Endothelial cell of umbilical vein (primary cell): Measurements from ENCODE around the gene DRC7. TPM values are rescaled to one million over a fixed set of nuclear protein-coding genes. Genes with fewer than 3 reads are reported as not detected.

Experiments
- Bru-seq: library from RNA; stranded (reverse); fragments of 400-500 nt; gene quantifications from one replicate; lab custom pipeline; 2021; lab: Mats Ljungman, UMichigan
- BruChase-seq, 2 experiments: library from RNA; stranded (reverse); fragments of 400-500 nt; gene quantifications; one replicate each; lab custom pipeline; 2021; lab: Mats Ljungman, UMichigan
- BruUV-seq: library from RNA; stranded (reverse); fragments of 400-500 nt; replicated peaks from 2 replicates; lab custom pipeline; 2021; lab: Mats Ljungman, UMichigan
- CTCF ChIA-PET: fragments of 300-600, 350-600 bp; sonication (Branson Sonifier 250); formaldehyde crosslinking; loops from one replicate; lab custom pipeline; 2021; ENCODE audit warnings: antibody characterized with exemption, inconsistent platforms; lab: Charles Lee
- POLR2A ChIA-PET: fragments of 300-600, 350-600 bp; sonication (Branson Sonifier 250); formaldehyde crosslinking; loops from one replicate; lab custom pipeline; 2021; ENCODE audit warnings: antibody characterized with exemption, inconsistent platforms; lab: Charles Lee
- DNase-seq: peaks from one replicate; pipeline ENCODE4 v3.0.0-alpha.2; 2011; ENCODE audit warnings: low read depth, low spot score
- FAIRE-seq: peaks from 2 replicates; lab custom pipeline; 2011; peaks lifted over from hg19 to GRCh38; lab: Jason Lieb, UNC
- H2AFZ ChIP-seq: 2 replicates; pipeline ENCODE4 v1.6.0; 2012; ENCODE audit warnings: low read depth, low read length, control low read depth, inconsistent platforms
- H3K27ac ChIP-seq: 2 replicates; pipeline ENCODE4 v1.5.1; 2011; ENCODE audit warnings: low read depth, mild to moderate bottlenecking, control low read depth, low read length, moderate library complexity; ENCODE audit not compliant: insufficient read depth
- H3K27me3 ChIP-seq, 2 experiments: 2 replicates each; pipeline versions ENCODE4 v1.6.0 to v1.6.1; 2011; ENCODE audit warnings: low read length in 2 of 2, mixed read lengths in 1 of 2; ENCODE audit not compliant: control insufficient read depth in 2 of 2, insufficient read depth in 2 of 2
- H3K36me3 ChIP-seq, 2 experiments: 2 replicates in 1 of 2; 3 replicates in 1 of 2; pipeline ENCODE4 v1.5.1; 2011; ENCODE audit warnings: low read length in 2 of 2, mild to moderate bottlenecking in 1 of 2, moderate library complexity in 1 of 2; ENCODE audit not compliant: control insufficient read depth in 2 of 2, insufficient read depth in 2 of 2; ENCODE audit errors: extremely low read depth in 1 of 2
- H3K4me1 ChIP-seq: 3 replicates; pipeline ENCODE4 v1.5.1; 2011; ENCODE audit warnings: mild to moderate bottlenecking, low read length; ENCODE audit not compliant: control insufficient read depth, insufficient read depth; ENCODE audit errors: extremely low read depth
- H3K4me2 ChIP-seq: 2 replicates; pipeline ENCODE4 v1.6.1; 2011; ENCODE audit warnings: low read length, control low read depth, mixed read lengths; ENCODE audit not compliant: insufficient read depth
- H3K4me3 ChIP-seq, 3 experiments: fragments of 200-600 bp in 1 of 3; sonication (generic), shearing (Covaris generic) in 1 of 3; replicated peaks in 1 of 3; 2 replicates each; pipeline ENCODE4 v1.5.1; 2011 to 2016; ENCODE audit warnings: control low read depth in 3 of 3, low read length in 3 of 3, mild to moderate bottlenecking in 2 of 3, inconsistent platforms in 1 of 3, low read depth in 1 of 3, moderate library complexity in 1 of 3; ENCODE audit not compliant: insufficient read depth in 1 of 3
- H3K79me2 ChIP-seq: 2 replicates; pipeline ENCODE4 v1.6.0; 2012; ENCODE audit warnings: low read length, inconsistent platforms; ENCODE audit not compliant: control insufficient read depth, insufficient read depth
- H3K9ac ChIP-seq: replicated peaks from 2 replicates; pipeline ENCODE3; 2011; ENCODE audit warnings: low read length, control low read depth; ENCODE audit not compliant: insufficient read depth; ENCODE audit errors: extremely low read depth
- H3K9me1 ChIP-seq: replicated peaks from 3 replicates; pipeline ENCODE4 v1.6.0; 2011; ENCODE audit warnings: mild to moderate bottlenecking, low read length; ENCODE audit not compliant: control insufficient read depth, insufficient read depth; ENCODE audit errors: extremely low read depth
- H3K9me3 ChIP-seq: replicated peaks from 2 replicates; pipeline ENCODE4 v1.5.1; 2012; ENCODE audit warnings: low read length, inconsistent platforms; ENCODE audit not compliant: control insufficient read depth, insufficient read depth
- H4K20me1 ChIP-seq: replicated peaks from 2 replicates; pipeline ENCODE3; 2011; ENCODE audit warnings: mild to moderate bottlenecking, low read length; ENCODE audit not compliant: control insufficient read depth, insufficient read depth; ENCODE audit errors: extremely low read depth
- CTCF ChIP-seq, 2 donors: IDR thresholded peaks; 1 replicate in 1 of 2; 2 replicates in 1 of 2; pipeline ENCODE4 v1.5.1; 2011; ENCODE audit warnings: low read length in 2 of 2, mild to moderate bottlenecking in 2 of 2, moderate library complexity in 2 of 2, control low read depth in 1 of 2, inconsistent platforms in 1 of 2, low read depth in 1 of 2; ENCODE audit not compliant: insufficient read depth in 1 of 2; ENCODE audit errors: extremely low read depth in 1 of 2
- EZH2 ChIP-seq: IDR thresholded peaks from 2 replicates; pipeline ENCODE4 v1.6.1; 2012; ENCODE audit warnings: borderline replicate concordance, low read depth, mild to moderate bottlenecking, moderate library complexity, low read length, inconsistent platforms; ENCODE audit not compliant: severe bottlenecking
- FOS ChIP-seq: IDR thresholded peaks from 2 replicates; pipeline ENCODE4 v1.6.1; 2011; ENCODE audit warnings: mild to moderate bottlenecking, low read length, moderate library complexity, borderline replicate concordance; ENCODE audit not compliant: insufficient read depth
- GATA2 ChIP-seq: IDR thresholded peaks from 2 replicates; pipeline ENCODE4 v1.7.0; 2011; ENCODE audit warnings: low read depth, mild to moderate bottlenecking, moderate library complexity, mixed read lengths, low read length; ENCODE audit not compliant: insufficient read length, insufficient read depth
- JUN ChIP-seq: IDR thresholded peaks from 2 replicates; pipeline ENCODE4 v1.6.1; 2011; ENCODE audit warnings: borderline replicate concordance, low read depth; ENCODE audit not compliant: insufficient read length, insufficient read depth
- MAX ChIP-seq: IDR thresholded peaks from 2 replicates; pipeline ENCODE4 v1.6.1; 2011; ENCODE audit not compliant: insufficient read depth, insufficient read length
- MYC ChIP-seq: IDR thresholded peaks from one replicate; pipeline ENCODE4 v1.6.1; 2011; ENCODE audit warnings: mild to moderate bottlenecking, low read depth, low read length
- POLR2A ChIP-seq: IDR thresholded peaks from 2 replicates; pipeline ENCODE4 v1.6.1; 2012; ENCODE audit warnings: low read depth, mild to moderate bottlenecking, control low read depth, low read length
- POLR2AphosphoS5 ChIP-seq: IDR thresholded peaks from 2 replicates; pipeline ENCODE4 v1.6.1; 2012; ENCODE audit warnings: low read depth, mild to moderate bottlenecking, control low read depth, low read length, moderate library complexity; ENCODE audit not compliant: insufficient read depth
- dilution Hi-C: fragments of 300-500 bp; cut with MboI; formaldehyde crosslinking; loops from one replicate; pipeline ENCODE4 v1.15.0; 2019; ENCODE audit warnings: low sequenced_read_pairs; ENCODE audit not compliant: extremely low pct_ligation_motif_present
- intact Hi-C: fragments of 100-400 bp; cut with micrococcal nuclease; formaldehyde crosslinking; loops from one replicate; pipeline ENCODE4 v1.10.0; 2022
- long read RNA-seq: library from polyadenylated mRNA; stranded (forward); transcript quantifications from one replicate; pipeline ENCODE4 v2.0.0, GENCODE V29; 2021
- polyA minus RNA-seq, 3 experiments: library from RNA; depleted of rRNA, polyadenylated mRNA; stranded (reverse); fragments of >200 nt; gene quantifications; 1 replicate in 1 of 3; 2 replicates in 2 of 3; pipeline ENCODE4 v1.2.3, GENCODE V29; 2011
- polyA plus RNA-seq, 4 experiments: library from polyadenylated mRNA; depleted of rRNA in 3 of 4; stranded (reverse) in 3 of 4; unstranded in 1 of 4; fragments of >200 nt; gene quantifications; 2 replicates each; pipeline versions ENCODE4 v1.2.1 to v1.2.3, GENCODE V29; 2011 to 2012; ENCODE audit warnings: missing spikeins in 1 of 4
- total RNA-seq: library from RNA; stranded (reverse); gene quantifications from 2 replicates; pipeline ENCODE4 v1.2.3, GENCODE V29; 2021

DRC7 gene
- total RNA-seq (0.13 TPM in 1 of 2 replicates, not detected in the other), polyA plus RNA-seq (0.13 and 0.77 TPM in 2 replicates), polyA minus RNA-seq (1.1 TPM in 1 of 2 replicates, not detected in the other), Bru-seq, nascent RNA (percentile 11 among the genes with signal in this experiment), BruChase-seq, experiment 1, labeled RNA remaining after a 6-hour chase (percentile 3 among the genes with signal in this experiment), BruChase-seq, experiment 2, labeled RNA remaining after a 2-hour chase (percentile 3 among the genes with signal in this experiment)
- 0.13 and 0.26 TPM in 2 replicates for polyA plus RNA-seq (2011; cell fraction: cytosol; rRNA removed)
- 0.07 and 0.50 TPM in 2 replicates for polyA plus RNA-seq (2011; cell fraction: nucleus; rRNA removed)
- polyA plus RNA-seq (2012), result 1.5 TPM in 1 of 2 replicates, not detected in the other
- polyA minus RNA-seq (2011; cell fraction: cytosol; rRNA and poly(A)+ RNA removed), result not detected
- polyA minus RNA-seq (2011; cell fraction: nucleus; rRNA and poly(A)+ RNA removed), result not detected in 2 replicates
- long read RNA-seq, result 0 reads

- intact Hi-C loops, result no loop called here
- Histone ChIP-seq H3K4me3 (peak within 1 kb of the TSS in 2 of 3 experiments; percentile 17 to 21), H3K9ac (no peak within 1 kb of the TSS), H3K9me1 (no peaks in the 10 kb centered on the region), H3K9me3 (no peaks in the 10 kb centered on the region), H3K79me2 (no peaks in the 10 kb centered on the region), H2AFZ (peak within 1 kb of the TSS; percentile 83), H3K36me3 (no peaks in the 10 kb centered on the region), H4K20me1 (no peaks in the 10 kb centered on the region), H3K27me3 (peaks cover 2 to 5% of the 10 kb centered on the region in 2 experiments), H3K4me1 (no peaks in the 10 kb centered on the region), H3K27ac (no peak within 1 kb of the TSS), H3K4me2 (peak within 1 kb of the TSS; percentile 57)
- dilution Hi-C loops, result no loop called here
- POLR2A ChIA-PET, result no interaction called here
- peak; percentile 87 for FAIRE-seq
- CTCF ChIA-PET, result interaction anchor here (0.6 to 1.0 kb wide), 2 partner anchors 27 to 167 kb away, joined by 3 read pairs; no protein-coding TSS in a partner anchor
- peak; percentile 65 for DNase-seq
- TF ChIP-seq GATA2, result no peak
- TF ChIP-seq POLR2A, result no peak
- TF ChIP-seq MAX, result no peak
- no peak for TF ChIP-seq CTCF (IDR thresholded peaks at IDR 0.05; ENCODE audit: extremely low read depth in 1 of 2, insufficient read depth in 1 of 2, low read depth in 1 of 2, low read length in 2 of 2)
- no peak for TF ChIP-seq POLR2AphosphoS5
- TF ChIP-seq FOS, result no peak
- TF ChIP-seq MYC, result no peak
- TF ChIP-seq JUN, result no peak
- TF ChIP-seq EZH2, result no peak
- BruUV-seq, result no TSS peak
Observed at GRCh38 chr16:57694725-57695679, at the start of gene DRC7. Gene DRC7, plus strand, starts transcription at chr16:57694806. Its CDS starts 3,144 bp downstream, at chr16:57697950.
